Mesothelial cell of epicardium (in vitro differentiated cells): Measurements from ENCODE around the gene IKZF2. TPM values are rescaled to one million over a fixed set of nuclear protein-coding genes. Genes with fewer than 3 reads are reported as not detected.

Experiments used
- DNase-seq, 2 experiments: peaks; one replicate each; pipeline ENCODE4 v3.0.0; 2021; ENCODE audit warnings: low spot score in 2 of 2; ENCODE audit not compliant: unreplicated experiment in 2 of 2
- H3K27ac Mint-ChIP-seq: 2 replicates; pipeline ENCODE4 v1.8.0; 2021; ENCODE audit warnings: mixed read lengths
- H3K27me3 Mint-ChIP-seq: 2 replicates; pipeline ENCODE4 v1.8.0; 2021; ENCODE audit warnings: low read depth, mixed read lengths
- H3K36me3 Mint-ChIP-seq: 2 replicates; pipeline ENCODE4 v1.8.0; 2021; ENCODE audit warnings: mixed read lengths
- H3K4me1 Mint-ChIP-seq: 2 replicates; pipeline ENCODE4 v1.8.0; 2021; ENCODE audit warnings: mixed read lengths
- H3K4me3 Mint-ChIP-seq: 2 replicates; pipeline ENCODE4 v1.8.0; 2021; ENCODE audit warnings: mild to moderate bottlenecking, moderate library complexity, mixed read lengths
- H3K9me3 Mint-ChIP-seq: 2 replicates; pipeline ENCODE4 v1.8.0; 2021; ENCODE audit warnings: mixed read lengths
- CTCF ChIP-seq: fragments of 200-600 bp; sonication (generic); IDR thresholded peaks from one replicate; pipeline ENCODE4 v1.5.0; 2021; ENCODE audit warnings: antibody characterized with exemption; ENCODE audit not compliant: unreplicated experiment
- total RNA-seq: library from RNA; stranded (reverse); gene quantifications from 3 replicates; pipeline ENCODE4 v1.2.1, GENCODE V29; 2021

Gene IKZF2
- total RNA-seq, 1 donor from 2014 or later = 44.8 TPM

GRCh38 chr2:213162516-213163118 is 11.2 kb upstream of the IKZF2 start:
- Mint-ChIP-seq H3K36me3 (no peaks in the 10 kb centered on the region), H3K27me3 (no peaks in the 10 kb centered on the region), H3K4me1 (peaks cover 27% of the 10 kb centered on the region), H3K4me3 (no peak overlapping the region), H3K27ac (peak overlapping the region; percentile 57), H3K9me3 (no peaks in the 10 kb centered on the region)
- no peak for DNase-seq
- no peak for TF ChIP-seq CTCF

GRCh38 chr2:213161759-213162515 is 10.5 kb upstream of the IKZF2 start:
- Mint-ChIP-seq H3K4me1 (peaks cover 29% of the 10 kb centered on the region), H3K4me3 (no peak overlapping the region), H3K9me3 (no peaks in the 10 kb centered on the region), H3K36me3 (no peaks in the 10 kb centered on the region), H3K27me3 (no peaks in the 10 kb centered on the region), H3K27ac (peak overlapping the region; percentile 57)
- DNase-seq = no peak
- no peak for TF ChIP-seq CTCF

- Mint-ChIP-seq H3K9me3 (no peaks in the 10 kb centered on the region), H3K27ac (no peak overlapping the region), H3K27me3 (no peaks in the 10 kb centered on the region), H3K4me3 (no peak overlapping the region), H3K4me1 (peaks cover 37% of the 10 kb centered on the region), H3K36me3 (no peaks in the 10 kb centered on the region)
- TF ChIP-seq CTCF = no peak
- DNase-seq = no peak
These were observed 8.4 kb upstream of the IKZF2 start for GRCh38 chr2:213159768-213160167.

- TF ChIP-seq CTCF = no peak
- no peaks in the 10 kb centered on the region for H3K36me3 Mint-ChIP-seq
- no peak overlapping the region for H3K4me3 Mint-ChIP-seq
- H3K4me1 Mint-ChIP-seq = peaks cover 47% of the 10 kb centered on the region
- no peaks in the 10 kb centered on the region for H3K27me3 Mint-ChIP-seq
- H3K9me3 Mint-ChIP-seq = no peaks in the 10 kb centered on the region
- no peak for DNase-seq
- peak overlapping the region; percentile 72 for H3K27ac Mint-ChIP-seq
These were observed 5.8 kb upstream of the IKZF2 start for GRCh38 chr2:213157242-213157641.

- H3K36me3 Mint-ChIP-seq = no peaks in the 10 kb centered on the region
- no peak for TF ChIP-seq CTCF
- H3K27ac Mint-ChIP-seq = peak overlapping the region; percentile 18
- peaks cover 44% of the 10 kb centered on the region for H3K4me1 Mint-ChIP-seq
- H3K9me3 Mint-ChIP-seq = no peaks in the 10 kb centered on the region
- no peaks in the 10 kb centered on the region for H3K27me3 Mint-ChIP-seq
- no peak for DNase-seq
- no peak overlapping the region for H3K4me3 Mint-ChIP-seq
These were observed 5.3 kb upstream of the IKZF2 start for GRCh38 chr2:213156717-213157116.
